ACHN (cell line): ENCODE results near the gene VCY1B.
"Not testable (repeated sequence)": the region's sequence is repeated elsewhere in the genome, so short reads cannot be mapped to it uniquely, and the experiment has no call there.

Experiments used
- DNase-seq: peaks from one replicate; pipeline ENCODE4 v3.0.0-alpha.2; 2015
- in situ Hi-C: cut with HindIII; loops from 2 replicates; pipeline ENCODE4 v1.10.0; 2017; ENCODE audit warnings: low sequenced_read_pairs, low pct_ligation_motif_present, low pct_unique_long_range_greater_than_20kb

VCY1B gene

DNA sequence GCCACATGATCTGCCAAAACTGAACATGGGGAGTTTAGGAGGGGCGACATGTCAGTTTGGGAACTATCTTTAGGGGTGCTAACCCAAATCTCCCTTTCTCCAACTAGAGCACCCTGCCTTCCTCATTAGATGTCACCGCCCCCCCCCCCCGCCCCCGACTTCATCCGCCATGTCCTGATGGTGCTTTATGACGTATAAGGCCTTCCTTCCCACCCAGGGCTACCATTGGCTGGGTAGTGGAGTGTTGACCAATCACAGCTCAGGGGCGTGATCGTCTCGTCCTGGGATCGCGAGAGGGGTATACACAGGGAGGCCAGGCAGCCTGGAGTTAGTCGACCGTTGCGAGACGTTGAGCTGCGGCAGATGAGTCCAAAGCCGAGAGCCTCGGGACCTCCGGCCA lies at the start of gene VCY1B:
Gene VCY1B, plus strand, starts transcription at position 301 of the 400 bp plus-strand sequence. Its CDS starts 63 bp downstream, at position 364.
- DNase-seq, in situ Hi-C loops: not testable (repeated sequence)

DNA sequence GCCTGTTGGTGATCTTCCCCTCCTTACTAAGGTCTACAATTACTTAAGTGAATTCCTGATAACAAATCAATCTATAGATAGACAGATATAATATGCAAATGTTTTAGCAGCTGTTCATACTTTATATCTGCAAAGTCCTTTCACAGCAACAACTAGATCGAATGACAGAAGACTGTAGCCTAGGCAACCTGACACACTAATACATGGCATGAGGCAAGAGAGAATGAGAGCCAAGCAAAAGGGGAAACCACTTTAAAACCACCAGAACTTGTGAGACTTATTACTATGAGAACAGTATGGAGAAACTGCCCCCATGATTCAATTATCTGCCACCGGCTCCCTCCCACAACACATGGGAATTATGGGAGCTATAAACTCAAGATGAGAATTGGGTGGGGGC lies 44.1 kb upstream of the VCY1B start:
- DNase-seq, in situ Hi-C loops: not testable (repeated sequence)

DNA sequence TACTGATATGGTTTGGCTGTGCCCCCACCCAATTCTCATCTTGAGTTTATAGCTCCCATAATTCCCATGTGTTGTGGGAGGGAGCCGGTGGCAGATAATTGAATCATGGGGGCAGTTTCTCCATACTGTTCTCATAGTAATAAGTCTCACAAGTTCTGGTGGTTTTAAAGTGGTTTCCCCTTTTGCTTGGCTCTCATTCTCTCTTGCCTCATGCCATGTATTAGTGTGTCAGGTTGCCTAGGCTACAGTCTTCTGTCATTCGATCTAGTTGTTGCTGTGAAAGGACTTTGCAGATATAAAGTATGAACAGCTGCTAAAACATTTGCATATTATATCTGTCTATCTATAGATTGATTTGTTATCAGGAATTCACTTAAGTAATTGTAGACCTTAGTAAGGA lies 25.6 kb upstream of the VCY1B start:
- in situ Hi-C loops, DNase-seq: not testable (repeated sequence)

DNA sequence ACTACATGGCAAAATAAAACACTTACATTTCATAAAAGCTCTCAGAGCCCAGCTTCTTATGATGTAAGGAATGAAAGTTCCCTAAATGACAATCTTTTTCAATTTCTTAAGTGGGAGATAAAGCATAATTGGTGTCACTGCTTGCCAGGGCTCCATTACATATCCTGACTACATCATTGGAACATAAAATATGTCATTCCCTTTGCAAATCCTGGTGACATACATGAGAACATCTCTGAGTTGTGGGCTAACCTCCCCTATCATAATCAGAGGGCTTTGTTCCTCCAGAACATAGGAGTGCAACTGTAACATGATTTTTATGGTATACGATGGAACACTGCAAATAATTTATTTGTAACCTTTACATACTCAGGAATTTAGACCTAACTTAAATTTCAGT lies 29.9 kb downstream of the VCY1B start:
- in situ Hi-C loops, result no loop called here
- DNase-seq, result no peak
